T47D (cell line): ENCODE data around the gene PPP2R3A.
"Not testable (repeated sequence)": the region's sequence is repeated elsewhere in the genome, so short reads cannot be mapped to it uniquely, and the experiment has no call there.

Source experiments
- DNase-seq, 2 experiments: peaks; one replicate each; pipeline versions ENCODE4 v3.0.0 to v3.0.0-alpha.2; 2011 to 2012; ENCODE audit warnings: low read depth in 1 of 2, low spot score in 1 of 2
- JUND ChIP-seq: IDR thresholded peaks from 2 replicates; pipeline ENCODE4 v1.6.1; 2012; ENCODE audit warnings: low read depth
- in situ Hi-C: cut with HindIII; loops from 2 replicates; pipeline ENCODE4 v1.10.0; 2016; ENCODE audit warnings: low sequenced_read_pairs, low pct_unique_long_range_greater_than_20kb

PPP2R3A gene

DNA sequence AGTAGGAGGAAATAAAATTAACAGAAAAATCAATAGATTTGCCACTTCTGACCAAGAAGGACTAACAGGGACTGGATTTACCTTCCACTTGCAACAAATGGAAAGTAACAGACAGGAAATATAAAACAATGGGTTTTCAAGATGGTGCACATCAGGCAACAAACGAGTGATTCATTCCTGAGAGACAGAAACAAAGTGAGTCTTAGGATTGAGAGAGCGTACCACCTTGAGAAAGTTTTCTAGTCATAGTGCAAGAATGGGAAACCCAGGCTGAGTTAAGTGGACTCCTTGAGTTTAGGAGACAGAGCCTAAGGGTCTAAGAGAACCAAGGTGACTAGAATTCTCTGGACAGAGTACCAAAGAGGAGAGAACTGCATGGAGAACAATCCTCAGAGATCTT is 101.7 kb downstream of the PPP2R3A start:
- in situ Hi-C loops, result no loop called here
- DNase-seq, result no peak
- TF ChIP-seq JUND, result no peak

- TF ChIP-seq JUND, result no peak
- in situ Hi-C loops, result no loop called here
- DNase-seq, result no peak
Measured at GRCh38 chr3:136068708-136069107, 103.2 kb downstream of the PPP2R3A start.

GRCh38 chr3:136069933-136070332 is 104.4 kb downstream of the PPP2R3A start:
- in situ Hi-C loops, result no loop called here
- DNase-seq, result no peak

DNA sequence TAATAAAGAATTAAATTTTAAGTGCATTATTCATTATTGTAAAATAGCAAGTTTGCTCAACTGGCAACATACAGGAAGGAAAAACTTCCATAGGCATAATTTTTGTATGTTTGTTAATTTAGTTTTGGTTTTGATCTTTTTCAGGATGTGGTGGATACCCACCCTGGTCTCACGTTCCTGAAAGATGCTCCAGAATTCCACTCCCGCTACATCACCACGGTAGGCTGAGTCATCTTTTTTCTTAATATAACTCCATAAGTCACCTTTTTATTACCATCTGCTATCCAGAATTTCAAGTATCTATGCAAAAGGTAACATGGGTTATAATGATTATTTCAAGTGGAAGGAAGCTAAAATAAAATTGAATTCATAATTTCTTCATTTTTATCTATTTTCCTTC is 104.8 kb downstream of the PPP2R3A start:
- DNase-seq, result no peak
- in situ Hi-C loops, result no loop called here
- no peak for TF ChIP-seq JUND

More at GRCh38 chr3:136069933-136070332, 104.4 kb downstream of the PPP2R3A start:
- no peak for TF ChIP-seq JUND

GRCh38 chr3:136070953-136071949 is 105.7 kb downstream of the PPP2R3A start:
- TF ChIP-seq JUND, result no peak
- in situ Hi-C loops, result no loop called here
- peak in 1 of 2 experiments; percentile 80 for DNase-seq

- TF ChIP-seq JUND, result no peak
- DNase-seq, result no peak
- in situ Hi-C loops, result no loop called here
Measured at GRCh38 chr3:136074546-136075170, 109.1 kb downstream of the PPP2R3A start.

- peak in 1 of 2 experiments; percentile 84 for DNase-seq
- TF ChIP-seq JUND, result no peak
- in situ Hi-C loops, result no loop called here
Measured at GRCh38 chr3:136075218-136075808, 109.8 kb downstream of the PPP2R3A start.

- DNase-seq, result no peak
- no peak for TF ChIP-seq JUND
- in situ Hi-C loops, result no loop called here
Measured at GRCh38 chr3:136075811-136076210, 110.3 kb downstream of the PPP2R3A start.

GRCh38 chr3:136078421-136079364 is 113.2 kb downstream of the PPP2R3A start:
- peak; percentile 7 to 41 for DNase-seq
- TF ChIP-seq JUND, result no peak
- in situ Hi-C loops, result no loop called here

GRCh38 chr3:136083641-136084382 is 118.3 kb downstream of the PPP2R3A start:
- DNase-seq, in situ Hi-C loops: not testable (repeated sequence)

DNA sequence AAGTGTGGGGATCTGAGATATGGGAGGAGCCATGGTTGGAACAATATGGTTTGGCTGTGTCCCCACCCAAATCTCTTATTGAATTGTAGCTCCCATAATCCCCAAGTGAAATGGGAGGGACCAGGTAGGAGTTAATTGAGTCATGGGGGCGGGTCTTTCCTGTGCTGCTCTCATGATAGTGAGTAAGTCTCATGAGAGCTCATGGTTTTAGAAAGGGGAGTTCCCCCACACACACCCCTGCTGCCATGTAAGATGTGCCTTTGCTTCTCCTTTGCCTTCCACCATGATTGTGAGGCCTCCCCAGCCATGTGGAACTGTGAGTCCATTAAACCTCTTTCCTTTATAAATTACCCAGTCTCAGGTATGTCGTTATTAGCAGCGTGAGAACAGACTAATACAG is 119.5 kb downstream of the PPP2R3A start:
- in situ Hi-C loops, DNase-seq: not testable (repeated sequence)

GRCh38 chr3:136093771-136094170 is 128.2 kb downstream of the PPP2R3A start:
- no peak for DNase-seq
- in situ Hi-C loops, result no loop called here
- no peak for TF ChIP-seq JUND
